OCI-LY1 (cell line): ENCODE measurements around the gene RRP8.

ENCODE experiments used
- EZH2 ChIP-seq: fragments of 200-600 bp; sonication (generic), shearing (Covaris generic); IDR thresholded peaks from 2 replicates; pipeline ENCODE4 v1.8.0; 2017; ENCODE audit warnings: borderline replicate concordance, mixed run types, mild to moderate bottlenecking, antibody characterized with exemption, low read length, moderate library complexity, mixed read lengths
- TF ChIP-seq, protein P1 (sequence below): fragments of 200-600 bp; sonication (generic), shearing (Covaris generic); IDR thresholded peaks from 2 replicates; pipeline ENCODE4 v1.5.1; 2017; ENCODE audit warnings: mild to moderate bottlenecking, antibody characterized with exemption, low read length, moderate library complexity, mixed read lengths

DNA sequence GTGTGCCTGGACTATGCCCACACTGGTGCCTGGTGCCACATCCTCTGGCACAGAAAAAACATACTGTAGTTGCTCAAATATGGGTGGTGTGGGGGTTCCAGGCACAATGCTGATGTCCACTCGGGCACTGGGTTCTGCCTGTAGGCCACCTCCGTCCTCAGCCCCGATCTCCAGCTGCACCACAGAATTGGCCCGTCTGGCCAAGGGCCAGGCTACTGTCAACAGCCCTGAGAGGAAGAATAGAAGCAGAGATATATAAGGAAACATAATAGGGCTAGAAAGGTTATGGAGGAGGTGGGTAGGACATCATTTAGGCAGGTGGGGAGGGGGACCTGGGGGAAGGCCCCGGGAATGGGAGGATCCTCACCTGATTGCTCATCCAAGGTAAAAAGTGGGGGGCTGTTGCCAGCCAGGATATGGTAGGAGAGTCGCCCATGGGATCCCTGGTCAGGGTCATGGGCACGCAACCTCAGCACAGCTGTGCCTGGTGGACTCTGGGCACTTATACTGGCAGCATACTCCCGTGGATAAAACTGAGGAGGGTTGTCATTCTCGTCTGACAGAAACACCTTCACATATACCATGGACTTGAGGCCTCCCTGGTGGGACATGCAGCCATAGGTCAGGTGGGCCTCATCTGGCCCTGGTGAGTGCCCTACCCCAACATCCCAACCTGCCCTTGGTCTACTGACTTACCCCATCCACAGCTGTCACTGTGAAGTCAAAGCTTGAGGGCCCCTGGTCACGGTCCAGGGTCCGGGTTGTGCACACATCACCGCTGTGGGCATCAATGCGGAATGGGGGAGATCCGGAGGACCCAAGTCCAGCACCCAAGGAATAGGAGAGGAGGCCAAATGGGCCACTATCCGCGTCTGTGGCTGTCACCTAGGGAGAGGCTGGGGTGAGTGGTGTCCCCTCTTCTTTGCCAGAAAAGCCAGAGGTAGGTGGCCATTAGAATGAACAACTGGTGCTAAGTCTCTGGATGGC is 30.3 kb upstream of the RRP8 start:
- TF ChIP-seq, protein P1, sequence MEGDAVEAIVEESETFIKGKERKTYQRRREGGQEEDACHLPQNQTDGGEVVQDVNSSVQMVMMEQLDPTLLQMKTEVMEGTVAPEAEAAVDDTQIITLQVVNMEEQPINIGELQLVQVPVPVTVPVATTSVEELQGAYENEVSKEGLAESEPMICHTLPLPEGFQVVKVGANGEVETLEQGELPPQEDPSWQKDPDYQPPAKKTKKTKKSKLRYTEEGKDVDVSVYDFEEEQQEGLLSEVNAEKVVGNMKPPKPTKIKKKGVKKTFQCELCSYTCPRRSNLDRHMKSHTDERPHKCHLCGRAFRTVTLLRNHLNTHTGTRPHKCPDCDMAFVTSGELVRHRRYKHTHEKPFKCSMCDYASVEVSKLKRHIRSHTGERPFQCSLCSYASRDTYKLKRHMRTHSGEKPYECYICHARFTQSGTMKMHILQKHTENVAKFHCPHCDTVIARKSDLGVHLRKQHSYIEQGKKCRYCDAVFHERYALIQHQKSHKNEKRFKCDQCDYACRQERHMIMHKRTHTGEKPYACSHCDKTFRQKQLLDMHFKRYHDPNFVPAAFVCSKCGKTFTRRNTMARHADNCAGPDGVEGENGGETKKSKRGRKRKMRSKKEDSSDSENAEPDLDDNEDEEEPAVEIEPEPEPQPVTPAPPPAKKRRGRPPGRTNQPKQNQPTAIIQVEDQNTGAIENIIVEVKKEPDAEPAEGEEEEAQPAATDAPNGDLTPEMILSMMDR = no peak
- no peak for TF ChIP-seq EZH2
